ENCODE results near the gene FOXL3.
"Not testable (repeated sequence)": the region's sequence is repeated elsewhere in the genome, so short reads cannot be mapped to it uniquely, and the experiment has no call there.

The FOXL3 gene

DNA sequence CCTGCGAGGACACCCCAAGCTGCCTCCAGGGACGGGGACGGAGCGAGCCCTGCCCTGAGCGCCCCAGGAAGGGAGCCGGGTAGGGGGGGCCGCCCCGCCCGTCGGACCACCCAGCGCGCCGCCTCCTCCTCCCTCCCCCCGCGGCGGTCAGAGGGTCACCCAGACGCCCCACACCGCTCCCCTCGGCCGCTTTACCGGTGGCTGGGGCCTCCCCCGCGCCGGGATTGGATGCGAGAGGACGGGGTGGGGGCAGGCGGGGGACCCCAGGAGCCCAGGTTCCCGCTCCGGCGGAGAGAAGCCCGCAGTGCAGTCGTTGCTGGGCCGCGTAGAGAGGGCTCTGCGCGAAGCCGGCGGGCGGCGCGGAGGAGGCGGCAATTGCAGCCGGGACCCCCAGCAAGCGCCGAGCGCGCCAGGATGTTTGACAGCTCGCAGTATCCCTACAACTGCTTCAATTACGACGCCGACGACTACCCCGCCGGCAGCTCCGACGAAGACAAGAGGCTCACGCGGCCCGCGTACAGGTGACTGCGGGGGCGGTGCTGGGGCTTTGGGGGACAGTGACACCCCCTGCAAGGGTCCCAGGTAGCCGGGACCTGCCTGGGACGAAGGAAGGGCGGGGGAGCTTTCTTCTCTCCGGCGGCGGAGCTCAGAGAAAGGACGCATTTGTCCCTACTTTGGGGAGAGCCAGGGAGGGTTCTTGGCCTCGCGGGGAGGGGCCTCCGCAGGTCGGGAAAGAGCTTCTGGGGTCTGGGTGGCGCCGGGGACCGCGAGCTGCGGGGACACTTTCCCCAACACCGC, at the start of gene FOXL3:
Gene FOXL3 (plus strand): TSS at position 415 of the 798 bp plus-strand sequence. CDS start 0 bp downstream, at position 415.
- TF ChIP-seq, protein P1, sequence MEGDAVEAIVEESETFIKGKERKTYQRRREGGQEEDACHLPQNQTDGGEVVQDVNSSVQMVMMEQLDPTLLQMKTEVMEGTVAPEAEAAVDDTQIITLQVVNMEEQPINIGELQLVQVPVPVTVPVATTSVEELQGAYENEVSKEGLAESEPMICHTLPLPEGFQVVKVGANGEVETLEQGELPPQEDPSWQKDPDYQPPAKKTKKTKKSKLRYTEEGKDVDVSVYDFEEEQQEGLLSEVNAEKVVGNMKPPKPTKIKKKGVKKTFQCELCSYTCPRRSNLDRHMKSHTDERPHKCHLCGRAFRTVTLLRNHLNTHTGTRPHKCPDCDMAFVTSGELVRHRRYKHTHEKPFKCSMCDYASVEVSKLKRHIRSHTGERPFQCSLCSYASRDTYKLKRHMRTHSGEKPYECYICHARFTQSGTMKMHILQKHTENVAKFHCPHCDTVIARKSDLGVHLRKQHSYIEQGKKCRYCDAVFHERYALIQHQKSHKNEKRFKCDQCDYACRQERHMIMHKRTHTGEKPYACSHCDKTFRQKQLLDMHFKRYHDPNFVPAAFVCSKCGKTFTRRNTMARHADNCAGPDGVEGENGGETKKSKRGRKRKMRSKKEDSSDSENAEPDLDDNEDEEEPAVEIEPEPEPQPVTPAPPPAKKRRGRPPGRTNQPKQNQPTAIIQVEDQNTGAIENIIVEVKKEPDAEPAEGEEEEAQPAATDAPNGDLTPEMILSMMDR (IDR thresholded peaks at IDR 0.05; ENCODE audit: control insufficient read depth, insufficient read depth, low read depth, low read length, missing control alignments): no peak
- no peak for DNase-seq (ENCODE audit: low read depth)
- no peak within 1 kb of the TSS for H3K4me3 ChIP-seq (ENCODE audit: control insufficient read depth, low read depth, low read length)

DNA sequence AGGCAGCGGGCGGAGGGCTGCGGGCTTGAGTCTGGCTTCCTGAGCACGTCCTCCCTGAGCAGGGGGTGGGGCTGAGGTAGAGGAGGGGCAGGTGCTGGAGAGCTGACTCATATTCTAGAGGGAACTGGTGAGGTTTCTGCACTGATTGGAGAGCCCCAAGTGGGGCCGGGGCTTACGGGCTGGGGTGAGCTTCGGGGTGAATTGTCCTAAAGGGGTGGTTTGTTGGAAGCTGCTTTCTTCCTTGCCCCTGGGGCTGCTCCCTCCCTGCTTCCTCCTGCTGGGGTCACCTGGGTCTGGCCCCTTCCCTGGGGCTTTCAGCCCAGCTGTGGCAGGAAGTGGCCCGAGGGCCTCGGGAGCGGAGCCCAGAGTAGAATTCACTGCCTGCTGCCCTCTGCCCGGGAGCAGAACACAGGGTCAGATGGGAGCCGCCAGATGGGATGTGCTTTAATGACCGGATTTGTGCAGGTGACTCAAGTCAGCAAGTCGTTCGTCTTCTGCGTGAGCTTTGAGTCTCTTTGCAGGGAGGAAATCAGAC, 49.0 kb upstream of the FOXL3 start:
- no peak for DNase-seq (ENCODE audit: low read depth)

DNA sequence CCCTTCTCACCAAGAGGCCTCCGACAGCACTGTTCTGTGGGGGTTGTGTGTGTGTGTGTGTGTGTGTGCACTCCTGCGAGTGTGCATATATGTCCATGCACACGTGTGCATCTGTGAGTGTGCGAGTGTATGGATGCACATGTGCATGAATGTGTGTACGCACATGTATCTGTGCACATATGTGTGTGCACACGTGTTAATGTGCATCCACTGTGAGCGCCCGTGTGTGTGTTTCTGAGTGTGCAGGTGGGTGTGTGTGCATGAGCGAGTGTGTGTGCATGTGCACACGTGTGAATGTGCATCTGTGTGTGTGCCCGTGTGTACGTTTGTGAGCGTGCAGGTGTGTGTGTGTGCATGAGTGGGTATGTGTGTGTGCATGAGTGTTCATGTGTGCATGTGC, 48.5 kb upstream of the FOXL3 start:
- no peak overlapping the region for H3K4me3 ChIP-seq (ENCODE audit: control insufficient read depth, low read depth, low read length)
- TF ChIP-seq, protein P1 (IDR thresholded peaks at IDR 0.05; ENCODE audit: control insufficient read depth, insufficient read depth, low read depth, low read length, missing control alignments): no peak
- no peak for DNase-seq (ENCODE audit: low read depth)

More for the DNA sequence above, 49.0 kb upstream of the FOXL3 start:
- TF ChIP-seq, protein P1 (IDR thresholded peaks at IDR 0.05; ENCODE audit: control insufficient read depth, insufficient read depth, low read depth, low read length, missing control alignments): no peak
- H3K4me3 ChIP-seq (ENCODE audit: control insufficient read depth, low read depth, low read length): no peak overlapping the region

DNA sequence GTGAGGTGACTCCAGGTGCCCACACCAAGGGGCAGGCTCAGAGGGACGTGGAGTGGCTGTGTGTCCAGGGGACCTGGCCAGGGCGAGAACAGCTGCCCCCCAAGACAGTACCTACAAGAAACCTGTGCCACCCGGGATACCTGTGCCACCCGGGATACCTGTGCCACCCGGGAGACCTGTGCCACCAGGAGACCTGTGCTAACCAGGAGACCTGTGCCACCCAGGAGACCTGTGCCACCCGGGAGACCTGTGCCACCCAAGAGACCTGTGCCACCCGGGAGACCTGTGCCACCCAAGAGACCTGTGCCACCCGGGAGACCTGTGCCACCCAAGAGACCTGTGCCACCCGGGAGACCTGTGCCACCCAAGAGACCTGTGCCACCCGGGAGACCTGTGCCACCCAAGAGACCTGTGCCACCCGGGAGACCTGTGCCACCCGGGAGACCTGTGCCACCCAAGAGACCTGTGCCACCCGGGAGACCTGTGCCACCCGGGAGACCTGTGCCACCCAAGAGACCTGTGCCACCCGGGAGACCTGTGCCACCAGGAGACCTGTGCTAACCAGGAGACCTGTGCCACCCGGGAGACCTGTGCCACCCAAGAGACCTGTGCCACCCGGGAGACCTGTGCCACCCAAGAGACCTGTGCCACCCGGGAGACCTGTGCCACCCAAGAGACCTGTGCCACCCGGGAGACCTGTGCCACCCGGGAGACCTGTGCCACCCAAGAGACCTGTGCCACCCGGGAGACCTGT, 47.0 kb upstream of the FOXL3 start:
- not testable (repeated sequence) for DNase-seq (ENCODE audit: low read depth); H3K4me3 ChIP-seq (ENCODE audit: control insufficient read depth, low read depth, low read length)

DNA sequence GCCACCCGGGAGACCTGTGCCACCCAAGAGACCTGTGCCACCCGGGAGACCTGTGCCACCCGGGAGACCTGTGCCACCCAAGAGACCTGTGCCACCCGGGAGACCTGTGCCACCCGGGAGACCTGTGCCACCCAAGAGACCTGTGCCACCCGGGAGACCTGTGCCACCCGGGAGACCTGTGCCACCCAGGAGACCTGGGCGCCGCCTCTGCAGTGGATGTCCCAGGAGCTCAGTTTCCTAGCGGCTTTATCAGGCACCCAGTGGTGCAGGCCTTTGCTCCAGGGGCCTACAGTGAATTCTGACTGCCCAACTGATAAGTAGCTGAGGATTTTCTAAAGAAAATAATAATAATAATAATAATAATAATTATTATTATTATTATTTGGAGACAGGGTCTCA, 46.4 kb upstream of the FOXL3 start:
- not testable (repeated sequence) for DNase-seq (ENCODE audit: low read depth)

DNA sequence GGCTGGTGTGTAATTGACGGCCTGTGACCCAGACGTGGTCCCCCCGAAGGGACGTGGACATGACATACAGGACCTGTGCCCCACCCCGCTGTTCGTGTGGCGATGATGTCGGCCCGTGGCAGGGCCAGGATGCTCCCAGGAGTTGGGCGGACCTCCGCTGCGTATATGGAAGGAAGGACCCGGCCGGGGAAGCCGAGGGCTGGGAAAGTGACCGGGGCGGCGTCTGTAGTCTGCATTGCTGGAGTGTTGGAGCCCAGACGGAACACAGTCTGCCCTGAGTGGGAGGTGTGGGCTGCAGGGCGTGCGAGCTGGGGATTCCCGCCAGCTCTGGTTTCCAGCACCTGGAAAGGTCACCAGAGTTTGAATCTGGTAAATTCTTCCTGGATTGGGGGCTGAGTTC, 45.0 kb upstream of the FOXL3 start:
- H3K4me3 ChIP-seq (ENCODE audit: control insufficient read depth, low read depth, low read length): no peak overlapping the region
- no peak for DNase-seq (ENCODE audit: low read depth)
- TF ChIP-seq, protein P1 (IDR thresholded peaks at IDR 0.05; ENCODE audit: control insufficient read depth, insufficient read depth, low read depth, low read length, missing control alignments): no peak

More for the DNA sequence above, 46.4 kb upstream of the FOXL3 start:
- not testable (repeated sequence) for H3K4me3 ChIP-seq (ENCODE audit: control insufficient read depth, low read depth, low read length)

DNA sequence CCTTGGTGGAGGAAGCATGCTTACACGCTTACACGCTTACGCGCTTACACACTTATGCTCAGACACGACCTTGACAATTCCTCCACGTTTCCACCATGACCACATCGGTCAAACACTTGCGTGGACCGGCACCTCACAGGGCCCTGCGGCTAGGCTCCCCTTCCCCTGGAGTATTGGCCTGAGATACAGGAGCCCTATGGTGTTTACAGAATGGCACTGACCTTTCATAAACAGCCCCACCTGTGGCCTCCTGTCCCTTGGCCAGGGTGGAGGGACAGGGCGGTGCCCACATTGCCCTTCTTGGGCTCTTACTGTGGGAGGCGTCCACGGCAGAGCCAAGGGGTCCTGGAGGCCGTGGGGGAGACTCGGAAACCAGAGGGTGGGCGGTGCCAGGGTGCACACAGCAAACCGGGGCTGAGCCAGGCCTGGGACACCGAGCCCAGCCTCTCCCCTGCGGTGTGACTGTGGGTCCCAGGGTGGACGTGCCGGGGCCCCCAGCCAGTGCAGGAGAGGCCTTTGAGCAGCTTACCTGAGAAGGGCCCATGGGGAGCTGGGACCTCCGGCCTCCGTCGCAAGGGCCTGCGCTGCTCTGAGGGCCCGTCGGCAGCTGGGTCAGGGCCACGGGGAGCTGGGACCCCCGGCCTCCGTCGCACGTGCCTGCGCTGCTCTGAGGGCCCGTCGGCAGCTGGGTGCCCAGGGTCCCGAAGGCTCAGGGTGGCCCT, 44.2 kb upstream of the FOXL3 start:
- DNase-seq (ENCODE audit: low read depth): no peak
- TF ChIP-seq, protein P1 (IDR thresholded peaks at IDR 0.05; ENCODE audit: control insufficient read depth, insufficient read depth, low read depth, low read length, missing control alignments): no peak
- no peak overlapping the region for H3K4me3 ChIP-seq (ENCODE audit: control insufficient read depth, low read depth, low read length)
